Measurements from ENCODE around the gene PCBP3.
"Not testable (repeated sequence)": the region's sequence is repeated elsewhere in the genome, so short reads cannot be mapped to it uniquely, and the experiment has no call there.

PCBP3 gene

GRCh38 chr21:45611939-45612664 lies 31.4 kb upstream of the PCBP3 start:
- Histone ChIP-seq H3K9ac (ENCODE audit: low read length) (no peak overlapping the region), H3K4me3 (ENCODE audit: insufficient read depth, low read length, poor library complexity, severe bottlenecking) (no peak overlapping the region), H3K27me3 (ENCODE audit: low read length) (no peaks in the 10 kb centered on the region), H3K4me2 (ENCODE audit: low read depth, low read length, poor library complexity, severe bottlenecking) (no peak overlapping the region), H3F3A (ENCODE audit: insufficient read depth) (no peaks in the 10 kb centered on the region), H3K27ac (ENCODE audit: low read depth, low read length) (no peak overlapping the region), H3K9me2 (replicated peaks; ENCODE audit: insufficient read depth, low read length) (no peaks in the 10 kb centered on the region), H3K9me3 (ENCODE audit: insufficient read depth, low read length) (no peaks in the 10 kb centered on the region), H3K79me2 (ENCODE audit: insufficient read depth, low read length) (no peaks in the 10 kb centered on the region), H4K20me1 (ENCODE audit: low read depth, low read length) (no peaks in the 10 kb centered on the region), H3K36me3 (ENCODE audit: low read length) (no peaks in the 10 kb centered on the region), H2AFZ (ENCODE audit: low read depth, low read length, severe bottlenecking) (no peak overlapping the region)
- TF ChIP-seq, protein P1, sequence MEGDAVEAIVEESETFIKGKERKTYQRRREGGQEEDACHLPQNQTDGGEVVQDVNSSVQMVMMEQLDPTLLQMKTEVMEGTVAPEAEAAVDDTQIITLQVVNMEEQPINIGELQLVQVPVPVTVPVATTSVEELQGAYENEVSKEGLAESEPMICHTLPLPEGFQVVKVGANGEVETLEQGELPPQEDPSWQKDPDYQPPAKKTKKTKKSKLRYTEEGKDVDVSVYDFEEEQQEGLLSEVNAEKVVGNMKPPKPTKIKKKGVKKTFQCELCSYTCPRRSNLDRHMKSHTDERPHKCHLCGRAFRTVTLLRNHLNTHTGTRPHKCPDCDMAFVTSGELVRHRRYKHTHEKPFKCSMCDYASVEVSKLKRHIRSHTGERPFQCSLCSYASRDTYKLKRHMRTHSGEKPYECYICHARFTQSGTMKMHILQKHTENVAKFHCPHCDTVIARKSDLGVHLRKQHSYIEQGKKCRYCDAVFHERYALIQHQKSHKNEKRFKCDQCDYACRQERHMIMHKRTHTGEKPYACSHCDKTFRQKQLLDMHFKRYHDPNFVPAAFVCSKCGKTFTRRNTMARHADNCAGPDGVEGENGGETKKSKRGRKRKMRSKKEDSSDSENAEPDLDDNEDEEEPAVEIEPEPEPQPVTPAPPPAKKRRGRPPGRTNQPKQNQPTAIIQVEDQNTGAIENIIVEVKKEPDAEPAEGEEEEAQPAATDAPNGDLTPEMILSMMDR (IDR thresholded peaks at IDR 0.05; ENCODE audit: insufficient read depth, low read length, poor library complexity, severe bottlenecking): no peak
- no peak for TF ChIP-seq EZH2phosphoT487 (conservative IDR thresholded peaks at IDR 0.05; ENCODE audit: low read length)

GRCh38 chr21:45612665-45613019 lies 30.9 kb upstream of the PCBP3 start:
- not testable (repeated sequence) for H3K9me2 ChIP-seq (replicated peaks; ENCODE audit: insufficient read depth, low read length); H3K9me3 ChIP-seq (ENCODE audit: insufficient read depth, low read length); H3F3A ChIP-seq (ENCODE audit: insufficient read depth); H3K36me3 ChIP-seq (ENCODE audit: low read length); H3K27me3 ChIP-seq (ENCODE audit: low read length); H3K4me3 ChIP-seq (ENCODE audit: insufficient read depth, low read length, poor library complexity, severe bottlenecking); H4K20me1 ChIP-seq (ENCODE audit: low read depth, low read length); H3K4me2 ChIP-seq (ENCODE audit: low read depth, low read length, poor library complexity, severe bottlenecking); H3K27ac ChIP-seq (ENCODE audit: low read depth, low read length); H3K79me2 ChIP-seq (ENCODE audit: insufficient read depth, low read length); H2AFZ ChIP-seq (ENCODE audit: low read depth, low read length, severe bottlenecking); H3K9ac ChIP-seq (ENCODE audit: low read length)

- H3K9ac ChIP-seq (ENCODE audit: low read length): no peak overlapping the region
- no peak overlapping the region for H3K4me2 ChIP-seq (ENCODE audit: low read depth, low read length, poor library complexity, severe bottlenecking)
- H3K36me3 ChIP-seq (ENCODE audit: low read length): no peaks in the 10 kb centered on the region
- H3K27ac ChIP-seq (ENCODE audit: low read depth, low read length): no peak overlapping the region
- H4K20me1 ChIP-seq (ENCODE audit: low read depth, low read length): no peaks in the 10 kb centered on the region
- no peak overlapping the region for H3K4me3 ChIP-seq (ENCODE audit: insufficient read depth, low read length, poor library complexity, severe bottlenecking)
- H2AFZ ChIP-seq (ENCODE audit: low read depth, low read length, severe bottlenecking): no peak overlapping the region
- TF ChIP-seq, protein P1 (IDR thresholded peaks at IDR 0.05; ENCODE audit: insufficient read depth, low read length, poor library complexity, severe bottlenecking): no peak
- no peak for TF ChIP-seq EZH2phosphoT487 (conservative IDR thresholded peaks at IDR 0.05; ENCODE audit: low read length)
- no peaks in the 10 kb centered on the region for H3F3A ChIP-seq (ENCODE audit: insufficient read depth)
- no peaks in the 10 kb centered on the region for H3K79me2 ChIP-seq (ENCODE audit: insufficient read depth, low read length)
- H3K9me2 ChIP-seq (replicated peaks; ENCODE audit: insufficient read depth, low read length): no peaks in the 10 kb centered on the region
- H3K9me3 ChIP-seq (ENCODE audit: insufficient read depth, low read length): no peaks in the 10 kb centered on the region
- no peaks in the 10 kb centered on the region for H3K27me3 ChIP-seq (ENCODE audit: low read length)
These were observed 30.1 kb upstream of the PCBP3 start for GRCh38 chr21:45613396-45613795.

DNA sequence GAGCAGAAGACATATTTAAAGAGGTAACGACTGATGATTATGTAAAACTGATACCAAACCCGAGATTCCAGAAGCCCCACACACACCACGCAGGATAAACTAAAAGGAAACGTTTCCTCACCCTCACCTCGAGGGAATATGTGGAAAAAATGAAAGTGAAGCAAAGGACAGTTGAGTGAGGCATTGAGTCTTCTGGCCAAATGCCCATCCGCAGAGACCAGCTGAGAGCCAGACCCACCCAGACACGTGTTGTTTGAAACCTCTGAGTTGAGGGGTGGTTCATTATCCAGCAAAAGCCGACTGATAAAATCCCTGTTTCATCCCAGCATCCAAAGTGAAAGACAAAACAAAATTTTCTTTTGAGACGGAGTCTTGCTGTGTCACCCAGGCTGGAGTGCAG lies 29.6 kb upstream of the PCBP3 start:
- no peaks in the 10 kb centered on the region for H3K9me2 ChIP-seq (replicated peaks; ENCODE audit: insufficient read depth, low read length)
- no peaks in the 10 kb centered on the region for H3K79me2 ChIP-seq (ENCODE audit: insufficient read depth, low read length)
- no peak overlapping the region for H2AFZ ChIP-seq (ENCODE audit: low read depth, low read length, severe bottlenecking)
- H3K4me3 ChIP-seq (ENCODE audit: insufficient read depth, low read length, poor library complexity, severe bottlenecking): no peak overlapping the region
- no peak overlapping the region for H3K27ac ChIP-seq (ENCODE audit: low read depth, low read length)
- H3K9me3 ChIP-seq (ENCODE audit: insufficient read depth, low read length): no peaks in the 10 kb centered on the region
- no peak overlapping the region for H3K9ac ChIP-seq (ENCODE audit: low read length)
- no peaks in the 10 kb centered on the region for H3K27me3 ChIP-seq (ENCODE audit: low read length)
- H3K36me3 ChIP-seq (ENCODE audit: low read length): no peaks in the 10 kb centered on the region
- no peak for TF ChIP-seq EZH2phosphoT487 (conservative IDR thresholded peaks at IDR 0.05; ENCODE audit: low read length)
- TF ChIP-seq, protein P1 (IDR thresholded peaks at IDR 0.05; ENCODE audit: insufficient read depth, low read length, poor library complexity, severe bottlenecking): no peak
- H3F3A ChIP-seq (ENCODE audit: insufficient read depth): no peaks in the 10 kb centered on the region
- H3K4me2 ChIP-seq (ENCODE audit: low read depth, low read length, poor library complexity, severe bottlenecking): no peak overlapping the region
- H4K20me1 ChIP-seq (ENCODE audit: low read depth, low read length): no peaks in the 10 kb centered on the region

Data from SU-DHL-6 (cell line).